ENCODE data around the gene MYO7B. TPM values are rescaled to one million over a fixed set of nuclear protein-coding genes. Genes with fewer than 3 reads are reported as not detected.

The MYO7B gene
- total RNA-seq, 1 donor from 2014 or later = 1.7 TPM

DNA sequence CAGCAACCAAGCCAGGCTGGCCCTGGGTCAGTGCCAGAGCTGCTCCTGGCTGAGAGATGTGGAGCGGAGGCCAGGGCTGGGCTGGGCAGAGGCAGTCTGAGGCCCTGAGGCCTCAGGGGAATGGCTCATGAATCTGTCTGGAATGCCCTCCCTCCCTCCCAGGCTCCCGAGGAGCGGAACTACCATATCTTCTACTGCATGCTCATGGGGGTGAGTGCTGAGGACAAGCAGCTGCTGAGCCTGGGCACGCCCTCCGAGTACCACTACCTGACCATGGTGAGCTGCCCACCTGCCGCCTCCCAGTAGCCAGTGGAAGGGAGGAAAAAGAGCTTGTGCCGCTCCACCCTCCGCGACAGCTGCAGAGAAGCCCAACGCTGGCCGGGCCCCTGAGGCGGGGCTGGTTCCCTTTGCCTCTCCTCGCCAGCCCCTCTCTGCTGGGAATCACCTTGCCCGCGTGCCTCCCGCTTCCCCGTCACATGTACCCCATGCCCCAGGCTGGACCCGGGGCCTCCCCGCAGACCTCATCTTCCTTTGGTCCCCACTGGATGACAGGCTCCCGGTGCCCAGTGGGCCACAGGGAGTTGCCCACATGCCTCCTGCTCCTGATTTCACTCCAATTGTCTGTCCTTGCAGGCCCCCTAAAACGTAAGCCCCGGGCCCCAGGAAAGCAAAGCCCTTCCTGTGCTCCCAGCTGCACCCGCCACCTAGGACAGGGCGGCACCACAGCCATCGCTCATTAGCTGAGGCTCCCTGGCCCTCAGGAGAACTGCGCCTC is 41.1 kb downstream of the MYO7B start:
- Mint-ChIP-seq H3K27me3 (peaks cover 9% of the 10 kb centered on the region), H3K4me1 (ENCODE audit: unreplicated experiment) (no peaks in the 10 kb centered on the region), H3K9me3 (no peaks in the 10 kb centered on the region), H3K27ac (no peak overlapping the region), H3K4me3 (no peak overlapping the region), H3K36me3 (no peaks in the 10 kb centered on the region)
- DNase-seq (ENCODE audit: extremely low spot score, unreplicated experiment) = peak; percentile 62
- TF ChIP-seq, protein P1, sequence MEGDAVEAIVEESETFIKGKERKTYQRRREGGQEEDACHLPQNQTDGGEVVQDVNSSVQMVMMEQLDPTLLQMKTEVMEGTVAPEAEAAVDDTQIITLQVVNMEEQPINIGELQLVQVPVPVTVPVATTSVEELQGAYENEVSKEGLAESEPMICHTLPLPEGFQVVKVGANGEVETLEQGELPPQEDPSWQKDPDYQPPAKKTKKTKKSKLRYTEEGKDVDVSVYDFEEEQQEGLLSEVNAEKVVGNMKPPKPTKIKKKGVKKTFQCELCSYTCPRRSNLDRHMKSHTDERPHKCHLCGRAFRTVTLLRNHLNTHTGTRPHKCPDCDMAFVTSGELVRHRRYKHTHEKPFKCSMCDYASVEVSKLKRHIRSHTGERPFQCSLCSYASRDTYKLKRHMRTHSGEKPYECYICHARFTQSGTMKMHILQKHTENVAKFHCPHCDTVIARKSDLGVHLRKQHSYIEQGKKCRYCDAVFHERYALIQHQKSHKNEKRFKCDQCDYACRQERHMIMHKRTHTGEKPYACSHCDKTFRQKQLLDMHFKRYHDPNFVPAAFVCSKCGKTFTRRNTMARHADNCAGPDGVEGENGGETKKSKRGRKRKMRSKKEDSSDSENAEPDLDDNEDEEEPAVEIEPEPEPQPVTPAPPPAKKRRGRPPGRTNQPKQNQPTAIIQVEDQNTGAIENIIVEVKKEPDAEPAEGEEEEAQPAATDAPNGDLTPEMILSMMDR (conservative IDR thresholded peaks at IDR 0.05) = no peak

- H3K36me3 Mint-ChIP-seq = no peaks in the 10 kb centered on the region
- TF ChIP-seq, protein P1 (conservative IDR thresholded peaks at IDR 0.05) = no peak
- H3K4me1 Mint-ChIP-seq (ENCODE audit: unreplicated experiment) = no peaks in the 10 kb centered on the region
- H3K27ac Mint-ChIP-seq = no peak overlapping the region
- DNase-seq (ENCODE audit: extremely low spot score, unreplicated experiment) = no peak
- H3K27me3 Mint-ChIP-seq = peaks cover 9% of the 10 kb centered on the region
- H3K4me3 Mint-ChIP-seq = no peak overlapping the region
- H3K9me3 Mint-ChIP-seq = no peaks in the 10 kb centered on the region
Measured at GRCh38 chr2:127577208-127577475, 41.7 kb downstream of the MYO7B start.

- Mint-ChIP-seq H3K9me3 (no peaks in the 10 kb centered on the region), H3K36me3 (no peaks in the 10 kb centered on the region), H3K4me1 (ENCODE audit: unreplicated experiment) (no peaks in the 10 kb centered on the region), H3K4me3 (no peak overlapping the region), H3K27ac (no peak overlapping the region), H3K27me3 (peaks cover 9% of the 10 kb centered on the region)
- DNase-seq (ENCODE audit: extremely low spot score, unreplicated experiment) = peak; percentile 58
- TF ChIP-seq, protein P1 (conservative IDR thresholded peaks at IDR 0.05) = no peak
Measured at GRCh38 chr2:127577503-127577902, 42.0 kb downstream of the MYO7B start.

GRCh38 chr2:127577973-127578372 is 42.5 kb downstream of the MYO7B start:
- Mint-ChIP-seq H3K9me3 (no peaks in the 10 kb centered on the region), H3K4me3 (no peak overlapping the region), H3K27me3 (peaks cover 12% of the 10 kb centered on the region), H3K27ac (no peak overlapping the region), H3K4me1 (ENCODE audit: unreplicated experiment) (no peaks in the 10 kb centered on the region), H3K36me3 (no peaks in the 10 kb centered on the region)
- DNase-seq (ENCODE audit: extremely low spot score, unreplicated experiment) = peak; percentile 43
- TF ChIP-seq, protein P1 (conservative IDR thresholded peaks at IDR 0.05) = no peak

DNA sequence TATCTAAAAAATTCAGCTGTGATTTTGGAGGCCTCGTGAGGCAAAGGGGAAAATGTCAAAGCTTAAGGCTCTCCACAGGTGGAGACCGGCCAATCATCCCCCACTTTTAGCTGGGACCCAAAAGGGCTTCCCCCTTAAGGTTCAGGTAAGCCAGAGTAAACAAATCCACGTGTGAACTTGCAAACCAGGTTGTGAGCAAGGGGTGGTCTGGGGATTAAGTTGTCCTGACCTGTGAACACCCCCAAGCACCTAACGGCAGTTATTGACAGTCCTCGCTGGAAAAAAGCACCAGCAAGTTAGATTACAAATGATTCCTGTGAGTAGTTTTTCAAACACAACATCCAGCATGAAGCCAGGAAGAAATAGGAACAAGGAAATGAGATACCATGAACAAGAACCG is 42.9 kb downstream of the MYO7B start:
- H3K27ac Mint-ChIP-seq = no peak overlapping the region
- TF ChIP-seq, protein P1 (conservative IDR thresholded peaks at IDR 0.05) = no peak
- DNase-seq (ENCODE audit: extremely low spot score, unreplicated experiment) = peak; percentile 39
- H3K27me3 Mint-ChIP-seq = peaks cover 14% of the 10 kb centered on the region
- H3K9me3 Mint-ChIP-seq = no peaks in the 10 kb centered on the region
- no peaks in the 10 kb centered on the region for H3K36me3 Mint-ChIP-seq
- no peak overlapping the region for H3K4me3 Mint-ChIP-seq
- no peaks in the 10 kb centered on the region for H3K4me1 Mint-ChIP-seq (ENCODE audit: unreplicated experiment)
